Measurements from ENCODE around the gene COBL.

COBL gene

DNA sequence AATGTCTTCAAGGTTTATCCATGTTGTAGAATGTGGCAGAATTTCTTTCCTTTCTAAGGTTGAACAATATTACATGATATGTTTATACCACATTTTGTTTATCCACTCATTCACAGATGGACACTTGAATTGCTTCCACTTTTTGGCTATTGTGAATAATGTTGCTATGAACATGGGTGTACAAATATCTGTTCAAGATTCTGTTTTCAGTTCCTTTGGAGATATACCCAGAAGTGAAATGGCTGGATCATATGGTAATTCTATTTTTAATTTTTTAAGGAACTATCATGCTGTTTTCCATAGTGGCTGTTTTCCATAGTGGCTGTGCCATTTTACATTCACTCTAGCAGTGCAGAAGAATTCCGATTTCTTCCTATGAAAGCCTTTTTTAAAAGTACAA, 339.2 kb downstream of the COBL start:
- DNase-seq: no peak

DNA sequence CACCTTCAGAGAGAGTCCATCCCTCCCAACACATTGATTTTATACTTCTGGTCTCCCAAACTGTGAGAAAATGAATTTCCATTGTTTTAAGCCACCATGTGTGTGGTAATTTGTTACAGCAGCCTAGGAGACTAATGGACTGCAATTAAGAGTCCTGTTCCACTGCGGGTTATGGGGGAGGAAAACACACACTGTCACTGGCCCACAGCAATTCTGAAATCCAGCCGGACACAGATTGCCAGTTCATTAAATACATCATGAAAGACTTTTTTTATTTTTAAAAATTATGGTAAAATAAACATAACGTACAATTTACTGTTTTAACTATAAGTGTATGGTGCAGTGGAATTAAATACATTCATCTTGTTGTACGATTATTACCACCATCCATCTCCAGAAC, 340.5 kb downstream of the COBL start:
- no peak for DNase-seq

- no peak for DNase-seq
Observed at GRCh38 chr7:50974240-50974639, 342.4 kb downstream of the COBL start.

GRCh38 chr7:50973814-50974213, 342.8 kb downstream of the COBL start:
- DNase-seq: no peak

DNA sequence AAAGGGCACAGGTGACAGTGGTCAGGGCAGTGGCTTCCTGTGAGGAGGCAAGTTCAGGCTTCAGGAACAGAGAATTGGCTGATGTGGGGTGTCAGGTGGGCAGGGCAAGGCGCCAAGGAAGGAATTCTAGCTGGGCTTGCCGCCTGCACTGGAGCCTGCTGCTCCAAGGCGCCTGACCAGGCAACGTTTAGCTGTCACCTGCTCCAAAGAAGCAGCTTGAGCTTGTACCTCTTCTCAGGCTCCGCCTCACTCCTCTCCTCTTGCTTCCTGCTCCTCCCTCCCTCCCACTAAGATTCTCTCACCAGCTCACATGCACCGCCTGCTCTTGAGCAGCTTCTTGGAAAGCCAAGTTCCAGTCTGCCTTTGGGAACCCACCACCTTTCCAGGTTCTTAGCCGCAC, 346.5 kb downstream of the COBL start:
- DNase-seq: no peak
